ENCODE measurements around the gene BAG1.

The BAG1 gene

GRCh38 chr9:33244137-33244784, 20.2 kb downstream of the BAG1 start:
- Mint-ChIP-seq H3K36me3 (ENCODE audit: low read depth) (peaks cover 4% of the 10 kb centered on the region), H3K4me3 (no peak overlapping the region), H3K9me3 (no peaks in the 10 kb centered on the region), H3K27me3 (no peaks in the 10 kb centered on the region), H3K27ac (no peak overlapping the region), H3K4me1 (no peaks in the 10 kb centered on the region)
- DNase-seq (no peak), ATAC-seq (no peak)

GRCh38 chr9:33242609-33243134, 21.8 kb downstream of the BAG1 start:
- H3K4me3 Mint-ChIP-seq: no peak overlapping the region
- DNase-seq (no peak), ATAC-seq (no peak)
- peaks cover 3% of the 10 kb centered on the region for H3K36me3 Mint-ChIP-seq (ENCODE audit: low read depth)
- H3K9me3 Mint-ChIP-seq: no peaks in the 10 kb centered on the region
- no peaks in the 10 kb centered on the region for H3K27me3 Mint-ChIP-seq
- H3K4me1 Mint-ChIP-seq: no peaks in the 10 kb centered on the region
- no peak overlapping the region for H3K27ac Mint-ChIP-seq

GRCh38 chr9:33241298-33241697, 23.2 kb downstream of the BAG1 start:
- no peak overlapping the region for H3K4me3 Mint-ChIP-seq
- H3K9me3 Mint-ChIP-seq: no peaks in the 10 kb centered on the region
- H3K36me3 Mint-ChIP-seq (ENCODE audit: low read depth): no peaks in the 10 kb centered on the region
- DNase-seq: no peak
- no peak for ATAC-seq
- no peaks in the 10 kb centered on the region for H3K4me1 Mint-ChIP-seq
- H3K27ac Mint-ChIP-seq: no peak overlapping the region
- H3K27me3 Mint-ChIP-seq: no peaks in the 10 kb centered on the region

- no peaks in the 10 kb centered on the region for H3K9me3 Mint-ChIP-seq
- DNase-seq (no peak), ATAC-seq (no peak)
- no peak within 1 kb of the TSS for H3K27ac Mint-ChIP-seq
- no peaks in the 10 kb centered on the region for H3K4me1 Mint-ChIP-seq
- no peaks in the 10 kb centered on the region for H3K36me3 Mint-ChIP-seq (ENCODE audit: low read depth)
- H3K27me3 Mint-ChIP-seq: peaks cover 6% of the 10 kb centered on the region
- no peak within 1 kb of the TSS for H3K4me3 Mint-ChIP-seq
Measured at GRCh38 chr9:33239921-33240320, 24.6 kb downstream of the BAG1 start, which contains the start of gene SPINK4. SPINK4 (plus strand) TSS chr9:33240167; CDS start chr9:33240209, 42 bp downstream.

- DNase-seq: no peak
- H3K27me3 Mint-ChIP-seq: peaks cover 6% of the 10 kb centered on the region
- no peaks in the 10 kb centered on the region for H3K9me3 Mint-ChIP-seq
- no peak for ATAC-seq
- no peak overlapping the region for H3K27ac Mint-ChIP-seq
- no peak overlapping the region for H3K4me3 Mint-ChIP-seq
- no peaks in the 10 kb centered on the region for H3K36me3 Mint-ChIP-seq (ENCODE audit: low read depth)
- H3K4me1 Mint-ChIP-seq: no peaks in the 10 kb centered on the region
Measured at GRCh38 chr9:33236571-33236970, 27.9 kb downstream of the BAG1 start.

GRCh38 chr9:33234511-33235467, 29.7 kb downstream of the BAG1 start:
- no peaks in the 10 kb centered on the region for H3K9me3 Mint-ChIP-seq
- H3K4me1 Mint-ChIP-seq: no peaks in the 10 kb centered on the region
- H3K27ac Mint-ChIP-seq: no peak overlapping the region

GRCh38 chr9:33233626-33234342, 30.7 kb downstream of the BAG1 start:
- Mint-ChIP-seq H3K4me1 (no peaks in the 10 kb centered on the region), H3K27ac (no peak overlapping the region), H3K27me3 (peaks cover 6% of the 10 kb centered on the region), H3K4me3 (no peak overlapping the region), H3K9me3 (no peaks in the 10 kb centered on the region), H3K36me3 (ENCODE audit: low read depth) (no peaks in the 10 kb centered on the region)
- ATAC-seq (peak; percentile 14), DNase-seq (no peak)

More at GRCh38 chr9:33234511-33235467, 29.7 kb downstream of the BAG1 start:
- H3K36me3 Mint-ChIP-seq (ENCODE audit: low read depth): no peaks in the 10 kb centered on the region
- no peak for ATAC-seq
- peaks cover 6% of the 10 kb centered on the region for H3K27me3 Mint-ChIP-seq
- H3K4me3 Mint-ChIP-seq: no peak overlapping the region
- no peak for DNase-seq

- ATAC-seq (no peak), DNase-seq (no peak)
- no peaks in the 10 kb centered on the region for H3K9me3 Mint-ChIP-seq
- H3K27ac Mint-ChIP-seq: no peak overlapping the region
- H3K4me1 Mint-ChIP-seq: no peaks in the 10 kb centered on the region
- H3K27me3 Mint-ChIP-seq: peaks cover 6% of the 10 kb centered on the region
- H3K36me3 Mint-ChIP-seq (ENCODE audit: low read depth): no peaks in the 10 kb centered on the region
- H3K4me3 Mint-ChIP-seq: no peak overlapping the region
Measured at GRCh38 chr9:33232815-33233214, 31.7 kb downstream of the BAG1 start.

- ATAC-seq (no peak), DNase-seq (no peak)
- no peak overlapping the region for H3K27ac Mint-ChIP-seq
- H3K4me1 Mint-ChIP-seq: peaks cover 6% of the 10 kb centered on the region
- no peaks in the 10 kb centered on the region for H3K9me3 Mint-ChIP-seq
- H3K4me3 Mint-ChIP-seq: no peak overlapping the region
- no peaks in the 10 kb centered on the region for H3K36me3 Mint-ChIP-seq (ENCODE audit: low read depth)
- peaks cover 6% of the 10 kb centered on the region for H3K27me3 Mint-ChIP-seq
Measured at GRCh38 chr9:33231623-33231942, 32.9 kb downstream of the BAG1 start.

GRCh38 chr9:33230756-33231622, 33.5 kb downstream of the BAG1 start:
- H3K4me3 Mint-ChIP-seq: no peak overlapping the region
- peaks cover 8% of the 10 kb centered on the region for H3K4me1 Mint-ChIP-seq
- ATAC-seq (no peak), DNase-seq (no peak)
- no peaks in the 10 kb centered on the region for H3K36me3 Mint-ChIP-seq (ENCODE audit: low read depth)
- H3K27ac Mint-ChIP-seq: no peak overlapping the region
- H3K9me3 Mint-ChIP-seq: no peaks in the 10 kb centered on the region
- peaks cover 5% of the 10 kb centered on the region for H3K27me3 Mint-ChIP-seq

GRCh38 chr9:33229359-33230114, 35.0 kb downstream of the BAG1 start:
- Mint-ChIP-seq H3K4me3 (no peak overlapping the region), H3K27ac (no peak overlapping the region), H3K27me3 (no peaks in the 10 kb centered on the region), H3K9me3 (no peaks in the 10 kb centered on the region), H3K4me1 (peaks cover 17% of the 10 kb centered on the region), H3K36me3 (ENCODE audit: low read depth) (no peaks in the 10 kb centered on the region)
- ATAC-seq (no peak), DNase-seq (no peak)

GRCh38 chr9:33228606-33229005, 35.9 kb downstream of the BAG1 start:
- DNase-seq: no peak
- no peak overlapping the region for H3K27ac Mint-ChIP-seq
- no peaks in the 10 kb centered on the region for H3K36me3 Mint-ChIP-seq (ENCODE audit: low read depth)
- H3K9me3 Mint-ChIP-seq: no peaks in the 10 kb centered on the region
- no peaks in the 10 kb centered on the region for H3K27me3 Mint-ChIP-seq
- H3K4me1 Mint-ChIP-seq: peaks cover 17% of the 10 kb centered on the region
- no peak for ATAC-seq
- no peak overlapping the region for H3K4me3 Mint-ChIP-seq

GRCh38 chr9:33227741-33228140, 36.8 kb downstream of the BAG1 start:
- no peaks in the 10 kb centered on the region for H3K9me3 Mint-ChIP-seq
- no peaks in the 10 kb centered on the region for H3K27me3 Mint-ChIP-seq
- no peak overlapping the region for H3K27ac Mint-ChIP-seq
- no peaks in the 10 kb centered on the region for H3K36me3 Mint-ChIP-seq (ENCODE audit: low read depth)
- DNase-seq: no peak
- no peak overlapping the region for H3K4me3 Mint-ChIP-seq
- no peak for ATAC-seq
- peaks cover 17% of the 10 kb centered on the region for H3K4me1 Mint-ChIP-seq

Data from activated naive CD8-positive, alpha-beta T cell treated with anti-CD3 and anti-CD28 coated beads, Interleukin-2, amount 50 U/mL, for 24 hours (primary cell).